PC-9 (cell line): ENCODE data around the gene TRIM28.

Experiments
- CTCF ChIP-seq: fragments of 200-600 bp; sonication (generic); conservative IDR thresholded peaks from 2 replicates; pipeline ENCODE4 v1.6.1; 2017; ENCODE audit warnings: mixed run types, antibody characterized with exemption, mild to moderate bottlenecking, moderate library complexity
- EZH2 ChIP-seq: fragments of 200-600 bp; sonication (generic); IDR thresholded peaks from 2 replicates; pipeline ENCODE4 v1.8.0; 2017; ENCODE audit warnings: antibody characterized with exemption, low read depth

GRCh38 chr19:58513213-58513693, 30.6 kb upstream of the TRIM28 start:
- TF ChIP-seq CTCF (no peak), EZH2 (no peak)
